HK-2 (cell line): Measurements from ENCODE around the gene TMEM269.

Experiments used
- DNase-seq: peaks from one replicate; pipeline ENCODE4 v3.0.0-alpha.2; 2018; ENCODE audit not compliant: unreplicated experiment

The TMEM269 gene

DNA sequence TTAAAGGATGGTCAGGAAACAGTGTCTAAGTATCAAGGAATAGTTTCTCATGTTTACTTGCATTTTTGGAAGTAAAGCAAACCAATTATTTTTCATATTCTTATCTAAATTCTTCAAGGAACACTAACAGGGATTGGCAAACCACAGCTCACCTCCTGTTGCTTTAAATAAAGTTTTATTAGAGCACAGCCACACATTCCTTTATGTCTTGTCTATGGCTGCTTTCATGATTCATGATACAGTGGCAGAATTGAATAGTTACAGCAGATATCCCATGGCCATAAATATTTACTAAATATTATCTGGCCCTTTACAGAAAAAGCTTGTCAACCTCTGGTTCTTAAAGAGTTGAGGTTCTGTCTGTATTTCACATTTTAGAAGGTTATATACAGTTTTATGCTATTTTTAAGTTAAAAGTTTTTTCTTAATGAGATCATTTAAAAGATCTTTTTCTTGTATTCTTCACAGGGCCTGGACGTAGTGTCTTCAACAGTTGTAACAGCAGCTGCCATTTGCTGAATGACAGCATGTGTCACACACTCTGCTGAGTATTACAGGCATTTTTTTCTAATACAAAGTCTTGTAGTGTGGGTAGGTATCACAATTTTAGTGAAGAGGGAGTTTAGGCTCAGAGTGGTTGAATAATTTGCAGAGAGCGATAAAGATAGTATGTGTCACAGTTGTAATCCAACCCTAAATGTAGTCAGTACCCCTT lies 64.2 kb downstream of the TMEM269 start:
- no peak for DNase-seq

DNA sequence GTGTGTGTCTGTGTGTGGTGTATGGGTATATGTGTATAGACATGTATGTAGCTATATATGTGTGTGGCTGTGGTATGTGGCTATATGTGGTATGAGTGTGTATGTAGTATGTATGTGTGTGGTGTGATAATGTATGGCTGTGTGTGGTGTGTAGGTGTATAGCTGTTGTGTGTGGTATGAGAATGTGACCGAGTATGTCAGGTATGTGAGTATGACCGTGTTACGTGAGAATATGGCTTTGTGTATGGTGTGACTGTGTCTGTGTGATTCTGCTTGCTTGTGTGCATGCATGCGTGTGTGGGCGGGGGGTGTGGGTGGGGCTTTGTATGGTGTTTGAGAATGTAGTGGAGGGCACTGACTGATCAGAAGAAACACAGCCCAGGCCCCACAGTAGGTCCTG lies 65.2 kb downstream of the TMEM269 start:
- DNase-seq, result no peak
